NOMO-1 (cell line): ENCODE results near the gene AFF3.

Experiments
- DNase-seq, 2 experiments: peaks; one replicate each; lab custom pipeline; 2025; ENCODE audit not compliant: unreplicated experiment in 2 of 2; lab: John Stamatoyannopoulos, UW

Gene AFF3

GRCh38 chr2:99600981-99601651, 541.3 kb downstream of the AFF3 start:
- no peak for DNase-seq

- DNase-seq, result no peak
These were observed 543.9 kb downstream of the AFF3 start for GRCh38 chr2:99598441-99598840.

DNA sequence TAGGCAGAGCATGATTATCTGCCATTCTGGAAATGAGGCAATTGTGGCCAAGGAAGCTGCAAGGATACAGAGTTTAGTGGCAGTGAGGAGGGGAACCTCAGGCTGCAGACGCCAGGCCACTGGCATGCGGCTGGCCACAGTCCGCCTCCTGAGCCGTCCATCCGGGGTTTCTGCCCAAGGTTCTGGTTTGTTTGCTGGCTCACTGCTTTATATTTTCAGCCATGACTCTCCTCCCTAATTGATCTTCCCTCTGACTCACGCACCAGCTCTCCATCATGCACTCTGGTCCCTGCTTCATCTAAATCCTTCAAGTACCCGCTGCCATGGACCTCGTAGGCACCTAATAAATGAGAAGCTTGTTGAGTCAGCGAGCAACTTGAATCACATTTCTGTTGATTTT, 544.8 kb downstream of the AFF3 start:
- DNase-seq, result no peak

DNA sequence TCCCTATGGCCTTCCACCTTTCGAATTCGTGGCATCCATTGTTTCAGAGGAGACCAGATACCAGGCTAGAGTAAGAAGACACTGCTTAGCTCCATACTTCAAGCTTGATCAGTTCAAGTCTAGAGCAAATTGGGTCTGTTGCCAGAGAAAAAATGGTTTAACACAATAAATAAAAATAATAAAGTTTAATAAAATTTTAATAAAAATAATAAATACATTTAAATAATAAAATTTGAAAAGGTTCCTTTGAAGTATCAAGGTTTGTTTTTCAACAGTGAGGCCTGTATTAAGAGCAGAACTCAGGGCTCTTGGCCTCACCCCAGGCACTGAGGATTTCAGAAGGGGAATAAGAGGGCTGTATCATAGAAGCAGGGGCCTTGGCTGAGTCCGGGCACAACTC, 547.0 kb downstream of the AFF3 start:
- no peak for DNase-seq

GRCh38 chr2:99593692-99594427, 548.5 kb downstream of the AFF3 start:
- no peak for DNase-seq

DNA sequence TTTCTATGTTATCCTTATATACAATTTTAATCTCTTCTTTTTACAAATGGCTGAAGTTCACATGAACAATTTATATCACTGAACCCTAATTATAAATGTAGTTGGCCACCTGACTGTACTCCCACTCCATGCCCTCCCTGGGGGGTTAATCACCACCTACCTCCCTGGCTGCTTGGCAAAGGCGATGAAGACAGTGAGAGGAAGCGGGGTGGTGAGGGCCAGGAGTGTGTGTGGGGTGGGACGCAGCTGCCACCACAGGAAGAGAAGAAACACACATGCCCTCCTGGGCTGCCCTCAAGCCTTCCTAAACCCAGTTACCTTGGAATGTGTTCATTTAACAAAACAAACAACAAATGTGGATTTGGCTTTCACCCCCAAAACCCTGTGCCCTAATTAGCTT, 565.6 kb downstream of the AFF3 start:
- no peak for DNase-seq

- DNase-seq, result no peak
These were observed 568.6 kb downstream of the AFF3 start for GRCh38 chr2:99573634-99574251.

DNA sequence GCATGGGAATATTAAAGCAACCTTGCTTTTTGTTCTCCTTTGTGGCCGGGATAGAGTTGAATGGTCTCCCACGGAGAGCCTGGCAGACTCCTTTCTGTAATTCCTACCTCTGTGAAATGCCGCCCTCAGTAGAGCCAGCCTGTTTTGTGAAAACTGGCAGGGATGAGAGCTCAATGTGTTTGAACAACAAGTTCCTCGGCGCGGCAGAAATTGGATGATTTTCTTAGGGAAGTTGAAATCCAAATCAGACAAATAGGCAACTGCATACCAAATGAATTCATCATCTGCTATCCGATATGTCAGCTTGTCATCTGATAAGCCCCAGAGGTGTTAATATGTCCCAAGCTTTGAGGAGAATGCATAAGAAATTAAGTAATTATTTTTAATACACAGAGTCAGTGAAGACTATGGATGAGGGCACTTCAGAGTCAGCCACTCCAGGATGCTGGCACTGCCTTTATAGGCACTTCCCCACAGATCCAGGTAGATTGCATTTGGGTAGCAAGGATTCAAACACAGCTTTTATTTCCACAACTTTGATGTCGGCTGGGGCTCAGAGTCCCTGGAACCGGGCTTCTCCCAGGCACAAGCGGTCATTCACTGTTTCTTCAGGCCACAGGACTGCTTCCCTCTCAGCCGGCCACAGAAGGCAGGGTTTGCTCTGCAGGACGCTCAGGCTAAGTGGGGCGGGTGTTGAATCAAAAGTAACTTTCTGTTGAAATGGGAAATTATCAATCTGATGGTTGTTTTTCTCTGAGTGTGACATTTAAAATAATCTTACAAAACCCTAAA, 569.8 kb downstream of the AFF3 start:
- no peak for DNase-seq

- no peak for DNase-seq
These were observed 570.4 kb downstream of the AFF3 start for GRCh38 chr2:99571954-99572353.

- DNase-seq, result no peak
These were observed 570.9 kb downstream of the AFF3 start for GRCh38 chr2:99571533-99571932.

GRCh38 chr2:99571021-99571420, 571.4 kb downstream of the AFF3 start:
- DNase-seq, result no peak

GRCh38 chr2:99569386-99569785, 573.0 kb downstream of the AFF3 start:
- DNase-seq, result no peak

DNA sequence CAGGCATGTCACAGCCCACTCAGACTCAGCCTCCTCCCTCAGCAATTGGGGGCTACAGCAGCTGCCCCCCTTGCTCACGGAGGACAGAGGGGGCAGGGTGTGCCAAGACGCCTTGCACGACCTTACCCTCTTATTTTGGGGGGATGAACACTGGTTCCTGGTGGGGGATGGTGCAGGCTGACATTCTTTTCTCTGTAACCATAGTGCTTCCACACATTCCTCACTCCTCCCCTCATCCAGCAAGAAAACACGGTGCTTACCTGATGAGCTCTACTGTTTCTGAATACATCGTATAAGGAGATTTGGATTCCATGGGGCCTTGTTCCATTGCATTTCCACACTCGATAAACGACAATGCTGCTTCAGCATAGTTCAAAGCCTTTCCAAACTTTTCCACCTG, 577.2 kb downstream of the AFF3 start:
- DNase-seq, result no peak

GRCh38 chr2:99562516-99562915, 579.9 kb downstream of the AFF3 start:
- DNase-seq, result no peak

DNA sequence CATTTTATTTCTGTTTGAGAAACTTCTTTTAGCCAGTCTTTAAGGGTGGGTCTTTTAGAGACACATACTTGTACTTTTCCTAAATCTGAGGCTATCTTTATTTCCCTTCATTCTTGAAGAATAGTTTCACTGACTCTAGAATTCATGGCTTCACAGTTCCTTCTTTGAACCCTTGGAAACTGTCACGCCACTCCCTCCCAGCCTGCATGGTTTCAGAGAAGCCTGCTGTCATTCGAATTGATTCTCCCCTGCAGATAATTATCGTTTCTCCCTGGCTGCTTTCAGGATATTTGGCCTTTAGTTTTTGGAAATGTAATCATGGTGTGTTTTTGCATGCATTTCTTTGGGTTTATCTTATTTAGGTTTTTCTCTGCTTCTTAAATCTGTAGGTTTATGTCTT, 580.6 kb downstream of the AFF3 start:
- DNase-seq, result no peak

GRCh38 chr2:99559075-99559662, 583.2 kb downstream of the AFF3 start:
- DNase-seq, result peak; percentile 61 to 69

DNA sequence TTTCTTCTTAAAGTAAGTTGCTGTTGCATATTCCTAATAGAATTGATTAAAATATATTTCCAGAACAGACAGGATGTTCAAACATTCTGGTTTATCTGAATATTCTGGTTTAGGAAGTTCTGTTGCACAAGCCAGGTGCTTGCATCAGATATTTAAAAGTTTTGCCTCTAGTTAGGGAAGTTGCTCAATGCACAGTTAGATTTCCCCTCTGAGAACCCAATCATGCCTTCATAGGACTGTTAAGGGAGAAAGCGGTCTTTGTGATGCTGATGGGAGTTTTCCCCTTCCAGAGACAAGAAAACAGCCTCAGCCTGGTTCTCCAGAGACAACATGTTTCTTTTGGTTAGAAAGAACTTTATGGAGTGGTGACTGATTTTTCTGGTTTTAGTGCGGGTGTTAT, 587.0 kb downstream of the AFF3 start:
- peak; percentile 53 to 90 for DNase-seq

- no peak for DNase-seq
These were observed 587.5 kb downstream of the AFF3 start for GRCh38 chr2:99554871-99555270.

- DNase-seq, result no peak
These were observed 588.2 kb downstream of the AFF3 start for GRCh38 chr2:99554238-99554637.

DNA sequence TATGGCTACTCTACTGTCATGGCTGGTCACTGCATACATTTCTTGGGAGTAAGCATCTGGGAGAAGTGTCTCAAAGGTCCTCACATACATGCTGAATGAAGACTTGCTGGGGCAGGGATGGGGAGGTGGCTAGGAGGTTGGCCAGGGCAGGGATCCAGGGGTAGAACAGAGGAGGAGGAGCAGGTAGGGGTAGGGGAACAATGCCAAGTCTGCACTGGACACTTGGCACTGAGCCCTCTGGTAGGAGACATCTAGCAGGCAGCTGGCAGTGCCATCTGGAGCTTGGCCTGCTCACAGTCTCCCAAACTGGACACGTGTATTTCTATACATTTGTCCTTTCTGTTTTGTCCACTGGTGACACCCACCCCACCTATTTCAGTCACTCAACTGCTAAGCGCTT, 589.9 kb downstream of the AFF3 start:
- DNase-seq, result no peak

DNA sequence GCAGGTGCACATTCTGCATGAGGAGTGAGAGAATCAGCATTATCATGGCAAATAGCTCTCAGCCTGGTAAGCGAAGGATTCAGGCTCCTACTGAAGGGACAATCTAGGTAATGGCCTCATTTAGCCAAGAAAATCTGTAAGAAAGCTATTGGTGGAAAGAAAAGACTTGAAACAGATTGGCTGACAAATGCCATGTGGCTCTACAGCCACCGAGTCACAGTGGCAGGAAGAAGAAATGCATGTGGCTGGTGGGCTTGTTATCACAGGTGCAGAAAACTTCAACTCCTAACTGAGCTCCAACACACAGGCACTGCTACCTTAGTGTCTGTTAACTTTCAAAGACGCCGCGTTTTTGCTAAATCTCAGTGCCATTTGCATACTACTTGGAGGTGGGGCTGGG, 592.0 kb downstream of the AFF3 start:
- DNase-seq, result no peak
